Hepatocyte (in vitro differentiated cells): ENCODE results near the gene NUDT11.
"Not testable (repeated sequence)": the region's sequence is repeated elsewhere in the genome, so short reads cannot be mapped to it uniquely, and the experiment has no call there.

ENCODE experiments used
- EZH2 ChIP-seq: fragments of 200-600 bp; sonication (generic); IDR thresholded peaks from 2 replicates; pipeline ENCODE4 v1.6.1; 2016; ENCODE audit warnings: antibody characterized with exemption, mild to moderate bottlenecking, borderline replicate concordance
- EZH2phosphoT487 ChIP-seq: fragments of 200-600 bp; sonication (generic); IDR thresholded peaks from one replicate; pipeline ENCODE4 v1.6.1; 2018; ENCODE audit warnings: antibody characterized with exemption, mild to moderate bottlenecking, low read depth, moderate library complexity; ENCODE audit not compliant: unreplicated experiment, severe bottlenecking
- TF ChIP-seq, protein P1 (sequence below): fragments of 200-600 bp; sonication (generic); IDR thresholded peaks from 2 replicates; pipeline ENCODE4 v1.5.1; 2016; ENCODE audit warnings: antibody characterized with exemption, mild to moderate bottlenecking; ENCODE audit not compliant: poor library complexity

DNA sequence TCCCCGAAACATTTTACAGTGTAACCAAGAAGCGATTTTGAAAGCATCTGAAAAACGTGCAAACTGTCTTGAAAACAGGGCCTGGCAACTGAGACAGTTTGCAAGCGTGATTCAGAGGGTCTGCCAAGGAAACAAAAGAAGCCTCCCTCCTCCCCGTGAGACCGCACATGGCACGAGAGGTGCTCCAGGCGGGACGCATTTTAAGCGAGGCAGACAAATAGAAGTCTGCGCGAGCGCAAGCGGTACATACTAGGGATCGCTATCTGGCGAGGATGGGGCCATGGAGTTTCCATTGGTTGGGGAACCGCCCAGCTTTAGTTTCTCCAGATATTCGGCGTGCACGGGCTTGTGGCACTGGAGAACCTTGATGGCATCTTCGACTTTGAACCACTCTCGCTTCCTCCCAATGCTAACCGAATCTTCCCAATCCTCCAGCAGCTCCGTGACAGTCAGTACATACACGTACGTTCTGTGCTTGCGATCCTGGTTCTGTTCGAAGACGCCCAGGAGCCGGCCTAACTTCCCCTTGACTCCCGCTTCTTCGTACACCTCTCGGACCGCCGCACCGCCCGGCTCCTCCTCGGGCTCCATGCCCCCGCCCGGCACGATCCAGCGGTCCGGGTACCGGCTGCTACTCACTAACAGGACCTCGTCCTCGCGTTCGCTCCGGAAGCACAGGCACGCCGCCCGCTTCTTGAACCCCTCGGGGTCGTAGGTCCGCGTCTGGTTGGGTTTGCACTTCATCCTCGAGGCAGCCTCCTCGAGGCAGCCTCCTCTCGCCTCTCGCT, 497 bp downstream of the NUDT11 start:
- TF ChIP-seq, protein P1, sequence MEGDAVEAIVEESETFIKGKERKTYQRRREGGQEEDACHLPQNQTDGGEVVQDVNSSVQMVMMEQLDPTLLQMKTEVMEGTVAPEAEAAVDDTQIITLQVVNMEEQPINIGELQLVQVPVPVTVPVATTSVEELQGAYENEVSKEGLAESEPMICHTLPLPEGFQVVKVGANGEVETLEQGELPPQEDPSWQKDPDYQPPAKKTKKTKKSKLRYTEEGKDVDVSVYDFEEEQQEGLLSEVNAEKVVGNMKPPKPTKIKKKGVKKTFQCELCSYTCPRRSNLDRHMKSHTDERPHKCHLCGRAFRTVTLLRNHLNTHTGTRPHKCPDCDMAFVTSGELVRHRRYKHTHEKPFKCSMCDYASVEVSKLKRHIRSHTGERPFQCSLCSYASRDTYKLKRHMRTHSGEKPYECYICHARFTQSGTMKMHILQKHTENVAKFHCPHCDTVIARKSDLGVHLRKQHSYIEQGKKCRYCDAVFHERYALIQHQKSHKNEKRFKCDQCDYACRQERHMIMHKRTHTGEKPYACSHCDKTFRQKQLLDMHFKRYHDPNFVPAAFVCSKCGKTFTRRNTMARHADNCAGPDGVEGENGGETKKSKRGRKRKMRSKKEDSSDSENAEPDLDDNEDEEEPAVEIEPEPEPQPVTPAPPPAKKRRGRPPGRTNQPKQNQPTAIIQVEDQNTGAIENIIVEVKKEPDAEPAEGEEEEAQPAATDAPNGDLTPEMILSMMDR, result not testable (repeated sequence)
- TF ChIP-seq EZH2phosphoT487, result not testable (repeated sequence)
- peak; percentile 32 for TF ChIP-seq EZH2
